Vagina (tissue), 2 donors: Measurements from ENCODE around the gene ETS2.

Experiments
- CTCF ChIP-seq, 3 experiments: fragments of 450-650 bp in 2 of 3; fragments of 200-600 bp in 1 of 3; sonication (generic) in 1 of 3; IDR thresholded peaks; one replicate each; pipeline ENCODE4 v1.5.1; 2017 to 2019; ENCODE audit warnings: antibody characterized with exemption in 3 of 3, mild to moderate bottlenecking in 2 of 3, moderate library complexity in 2 of 3
- POLR2AphosphoS5 ChIP-seq, 2 donors: sonication (generic); formaldehyde crosslinking; IDR thresholded peaks; one replicate each; pipeline ENCODE4 v1.9.0; 2017; ENCODE audit warnings: antibody characterized with exemption in 2 of 2, mild to moderate bottlenecking in 2 of 2, low read depth in 1 of 2; ENCODE audit not compliant: insufficient read depth in 1 of 2

GRCh38 chr21:38824124-38824822 is 18.5 kb downstream of the ETS2 start:
- TF ChIP-seq CTCF (IDR thresholded peaks at IDR 0.05) (no peak), POLR2AphosphoS5 (IDR thresholded peaks at IDR 0.05; ENCODE audit: insufficient read depth in 1 of 2, low read depth in 1 of 2) (no peak)
